Superior temporal gyrus (tissue), 1 donor: ENCODE results near the gene AQP12B.
"Not testable (repeated sequence)": the region's sequence is repeated elsewhere in the genome, so short reads cannot be mapped to it uniquely, and the experiment has no call there.

Experiments used
- DNase-seq: peaks from one replicate; pipeline ENCODE4 v3.0.0-alpha.2; 2016; ENCODE audit errors: extremely low spot score

Gene AQP12B

DNA sequence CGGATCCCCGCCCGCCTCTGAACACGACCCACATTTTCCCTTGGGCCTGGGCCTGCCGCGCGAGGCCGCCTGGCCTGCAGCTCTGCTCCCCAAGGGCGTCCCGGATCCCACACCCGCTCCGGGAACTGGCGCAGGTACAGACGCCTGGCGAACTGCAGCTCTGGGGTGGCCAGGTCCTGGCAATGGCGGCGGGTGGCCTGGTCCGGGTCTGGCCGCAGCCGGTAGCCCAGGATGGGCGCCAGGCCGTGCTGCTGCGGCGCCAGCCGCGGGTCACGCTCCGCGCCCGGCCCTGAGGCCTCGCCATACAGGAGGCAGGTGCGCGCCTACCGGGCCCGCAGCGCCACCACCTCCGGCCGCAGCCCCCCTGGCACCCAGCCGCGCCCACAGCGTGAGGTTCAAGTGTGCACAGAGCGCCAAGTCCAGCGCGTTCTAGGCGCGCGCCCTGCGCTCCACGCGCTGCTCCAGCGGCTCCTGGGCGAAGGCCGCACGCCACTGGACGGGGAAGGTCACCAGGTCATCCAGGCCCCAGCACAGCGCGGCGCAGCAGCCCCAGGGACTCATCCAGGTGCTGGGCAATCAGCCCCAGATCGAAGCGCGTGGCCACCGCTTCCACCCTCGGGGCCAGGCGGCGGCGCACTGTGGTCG, 18.5 kb upstream of the AQP12B start:
- no peak for DNase-seq

DNA sequence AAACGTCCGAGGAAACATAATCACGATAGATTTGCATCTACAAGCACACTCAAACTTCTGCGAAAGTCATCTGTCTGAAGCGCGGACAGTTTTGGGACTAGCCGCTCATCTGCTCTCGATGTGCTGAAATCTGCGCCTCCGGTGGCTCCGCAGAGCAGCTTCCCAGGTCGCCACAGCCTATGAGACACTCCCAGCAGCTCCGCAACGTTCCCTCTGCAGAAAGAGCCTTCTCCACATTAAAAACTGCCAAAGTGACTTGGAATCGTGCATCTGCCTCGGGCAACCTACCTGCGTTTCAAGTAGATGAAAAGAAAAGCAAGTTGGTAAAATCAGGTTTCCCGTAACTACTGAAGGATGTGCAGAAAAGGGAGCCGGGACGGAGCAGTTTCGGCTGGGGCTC, 17.9 kb upstream of the AQP12B start:
- DNase-seq: not testable (repeated sequence)

DNA sequence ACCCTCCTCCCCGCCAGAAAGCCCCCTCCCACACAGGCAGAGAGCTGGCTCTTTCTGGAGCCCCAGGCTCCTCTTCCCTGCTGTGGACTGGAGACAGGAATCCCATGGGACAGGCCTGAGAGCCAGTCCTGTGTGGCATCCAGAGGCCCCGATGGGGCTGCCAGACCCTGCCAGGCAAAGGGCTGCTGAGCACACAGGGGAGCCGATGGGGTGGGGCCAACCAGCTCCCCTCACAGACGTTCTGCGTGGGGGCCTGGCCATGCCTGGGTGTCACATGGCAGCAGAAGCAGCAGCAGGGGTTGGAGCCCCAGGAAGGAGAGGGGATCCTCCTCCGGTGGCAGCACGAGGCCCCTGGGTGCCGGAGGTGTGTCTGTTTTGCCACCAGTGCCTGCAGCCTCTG, 17.1 kb upstream of the AQP12B start:
- DNase-seq: not testable (repeated sequence)

DNA sequence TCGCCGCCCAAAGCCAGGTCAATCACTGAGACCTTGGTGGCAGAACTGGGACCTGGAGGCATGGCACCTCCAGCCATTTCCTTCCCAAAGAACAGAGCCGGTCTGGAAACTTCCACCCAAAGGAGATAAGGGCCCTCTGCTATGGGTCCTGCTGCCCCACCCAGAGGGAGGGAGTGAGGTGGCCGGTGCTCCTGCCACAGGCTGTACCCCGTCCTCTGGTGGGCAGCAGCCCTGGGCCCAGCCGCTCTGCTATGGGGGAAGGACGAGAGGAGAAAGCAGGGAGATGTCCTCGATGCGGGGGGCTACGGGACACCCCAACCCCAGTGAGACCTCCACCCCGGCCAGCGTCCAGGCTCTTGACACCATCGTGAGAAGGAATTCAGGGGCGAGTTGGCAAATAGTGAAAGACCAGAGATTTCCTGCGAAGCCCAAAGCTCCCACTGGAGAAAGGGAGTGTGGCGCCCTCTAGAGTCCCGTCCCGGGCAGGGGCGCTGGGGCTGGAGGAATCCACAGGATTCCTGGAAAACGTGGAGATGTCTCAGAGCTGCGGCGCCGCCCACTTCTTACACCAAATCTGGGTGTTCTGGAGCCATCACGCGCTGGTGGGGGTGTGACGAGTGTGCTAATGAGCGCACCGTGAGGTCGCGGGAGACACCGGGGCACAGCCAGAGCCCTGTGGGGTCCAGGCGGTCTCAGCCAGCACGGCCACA, 16.3 kb upstream of the AQP12B start:
- DNase-seq: not testable (repeated sequence)

DNA sequence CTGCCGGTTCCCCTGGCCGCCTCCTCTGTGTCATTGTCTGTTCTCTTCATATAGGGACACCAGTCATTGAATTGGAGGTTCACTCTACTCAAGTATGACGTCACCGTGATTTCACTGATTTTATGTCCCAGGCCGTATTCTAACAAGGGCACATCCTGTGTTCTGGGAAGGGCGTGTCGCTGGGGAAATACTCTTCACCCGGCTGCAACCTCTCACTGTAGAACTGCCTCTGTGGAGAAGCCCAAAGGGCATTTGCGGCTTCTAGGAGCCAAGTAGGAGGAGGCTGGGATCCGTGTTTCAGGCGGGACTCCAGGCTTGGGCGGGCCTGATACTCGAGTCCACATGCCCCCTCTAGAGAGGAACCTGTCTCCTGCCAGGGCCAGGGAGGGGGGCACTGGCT, 13.8 kb upstream of the AQP12B start:
- DNase-seq: not testable (repeated sequence)

DNA sequence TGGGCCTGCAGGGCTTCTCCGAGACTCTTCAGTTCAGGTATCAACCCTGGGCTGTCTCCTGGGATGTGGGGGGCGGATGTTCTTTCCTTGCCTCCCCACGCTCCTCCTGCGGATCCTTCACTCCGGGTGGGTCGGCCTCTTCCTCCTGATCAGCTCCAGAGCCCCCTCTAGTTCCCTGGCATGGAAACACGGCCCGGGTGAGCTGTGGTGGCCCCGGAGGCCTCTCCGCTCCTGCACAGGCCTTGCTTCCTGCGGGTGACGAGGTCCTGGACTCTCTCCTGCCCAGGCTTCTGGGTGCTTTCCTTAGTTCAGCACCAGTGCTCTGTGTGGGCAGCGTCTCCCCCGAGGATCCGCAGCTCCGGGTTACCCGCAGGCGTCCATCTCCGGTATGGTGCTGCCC, 12.9 kb upstream of the AQP12B start:
- not testable (repeated sequence) for DNase-seq

DNA sequence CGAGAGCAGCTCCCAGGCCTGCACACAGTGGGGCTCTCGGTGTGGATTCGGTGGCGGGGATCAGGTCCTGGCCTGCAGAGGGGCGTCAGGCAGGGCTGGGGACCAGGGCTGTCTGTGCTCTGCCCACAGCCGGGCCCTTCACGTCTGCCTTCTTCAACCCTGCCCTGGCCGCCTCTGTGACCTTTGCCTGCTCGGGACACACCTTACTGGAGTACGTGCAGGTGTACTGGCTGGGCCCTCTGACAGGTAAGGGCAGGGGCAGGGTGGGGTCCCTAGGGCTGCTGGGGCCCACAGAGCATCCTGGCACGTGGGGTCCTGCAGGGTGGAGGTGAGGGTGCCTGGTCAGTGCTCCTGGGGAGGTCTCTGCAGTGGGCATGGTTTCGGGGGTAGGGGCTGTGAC, 11.6 kb upstream of the AQP12B start:
- DNase-seq: not testable (repeated sequence)

DNA sequence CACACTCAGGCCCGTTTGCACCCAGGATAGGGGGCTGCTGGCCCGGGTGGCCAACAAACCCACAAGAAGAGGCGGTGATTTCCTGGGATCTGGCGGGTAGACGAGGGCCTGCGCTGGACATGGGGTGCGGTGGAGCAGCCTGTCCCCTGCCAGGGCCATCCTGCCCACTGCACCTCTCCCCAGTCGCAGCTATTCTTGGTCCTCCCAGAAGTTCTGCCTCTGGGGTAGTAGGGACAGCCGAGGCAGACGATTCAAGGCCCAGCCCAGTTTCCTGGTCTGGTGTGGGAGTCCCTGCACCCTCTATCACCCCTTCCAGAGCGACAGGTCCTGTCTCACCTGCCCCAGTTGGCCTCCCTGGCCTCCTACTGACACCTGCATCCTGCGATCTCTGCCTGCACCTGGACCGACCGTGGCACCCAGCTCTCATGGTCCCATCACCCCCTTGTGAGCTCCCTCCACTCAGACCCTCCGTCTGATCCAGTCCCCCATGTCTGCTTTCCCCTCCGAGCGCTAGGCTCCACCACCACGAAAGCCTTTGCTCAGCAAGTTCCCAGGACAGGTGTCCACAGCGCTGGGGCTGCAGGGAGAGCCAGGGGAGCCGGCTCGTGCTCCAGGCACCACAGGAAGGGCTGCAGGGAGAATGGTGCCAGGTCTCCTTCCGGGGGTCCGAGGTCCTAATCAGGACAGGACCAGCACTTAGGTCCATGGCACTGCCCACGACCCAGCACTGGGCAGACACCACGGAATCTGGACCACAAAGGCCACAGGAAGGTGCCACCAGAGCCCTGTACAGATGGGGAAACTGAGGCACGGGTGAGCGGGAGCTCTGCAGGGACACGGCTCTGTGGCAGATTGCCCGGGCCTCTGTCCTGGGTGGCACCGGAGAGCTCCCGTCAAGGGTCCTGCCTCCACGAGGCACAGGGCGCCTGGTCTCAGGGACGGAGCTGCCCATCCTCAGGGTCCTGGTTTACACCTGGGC, 10.2 kb upstream of the AQP12B start:
- not testable (repeated sequence) for DNase-seq

DNA sequence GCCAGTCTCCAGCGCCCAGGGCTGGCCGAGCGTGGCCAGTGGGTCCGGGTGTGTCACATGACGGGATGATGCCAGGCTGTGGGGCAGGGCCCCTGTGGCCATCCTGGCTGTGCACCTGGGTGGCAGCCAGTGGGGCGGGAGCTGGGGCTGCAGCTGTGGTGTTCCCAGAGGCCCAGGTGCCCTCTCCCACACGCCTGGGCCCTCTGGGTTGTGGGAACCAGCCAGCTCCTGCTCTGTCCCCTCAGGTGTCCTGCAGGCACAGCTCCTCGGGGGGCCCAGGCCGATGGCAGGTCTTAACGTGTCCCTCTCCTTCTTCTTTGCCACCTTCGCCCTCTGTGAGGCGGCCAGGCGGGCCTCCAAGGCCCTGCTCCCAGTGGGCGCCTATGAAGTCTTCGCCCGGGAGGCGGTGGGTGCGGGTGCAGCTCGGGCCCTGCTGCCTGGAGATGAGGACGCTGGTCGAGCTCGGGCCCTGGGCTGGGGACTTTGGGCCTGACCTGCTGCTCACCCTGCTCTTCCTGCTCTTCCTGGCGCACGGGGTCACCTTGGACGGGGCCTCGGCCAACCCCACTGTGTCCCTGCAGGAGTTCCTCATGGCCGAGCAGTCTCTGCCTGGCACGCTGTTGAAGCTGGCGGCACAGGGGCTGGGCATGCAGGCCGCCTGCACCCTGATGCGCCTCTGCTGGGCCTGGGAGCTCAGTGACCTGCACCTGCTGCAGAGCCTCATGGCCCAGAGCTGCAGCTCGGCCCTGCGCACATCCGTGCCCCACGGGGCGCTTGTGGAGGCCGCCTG, 9.1 kb upstream of the AQP12B start, which contains the start of gene AQP12A:
Gene AQP12A (plus strand): TSS at position 236 of the 790 bp plus-strand sequence. CDS start 48 bp downstream, at position 284.
- not testable (repeated sequence) for DNase-seq

DNA sequence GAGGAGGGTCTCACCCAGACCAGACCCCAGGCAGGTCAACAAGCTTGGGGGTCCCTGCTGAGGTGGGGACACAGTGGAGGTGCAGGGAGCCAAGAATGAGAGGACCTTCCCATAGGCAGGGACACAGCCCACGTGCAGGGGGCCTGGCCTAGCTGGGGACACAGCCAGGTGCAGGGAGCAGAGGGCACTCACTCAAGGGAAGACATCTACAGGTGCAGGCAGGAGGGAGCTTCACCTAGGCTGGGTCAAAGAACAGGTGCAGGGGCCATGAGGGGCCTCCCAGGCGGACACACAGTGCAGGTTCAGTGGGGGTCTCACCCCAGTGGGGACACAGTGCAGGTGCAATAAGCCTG, 8.4 kb upstream of the AQP12B start:
- DNase-seq: not testable (repeated sequence)

DNA sequence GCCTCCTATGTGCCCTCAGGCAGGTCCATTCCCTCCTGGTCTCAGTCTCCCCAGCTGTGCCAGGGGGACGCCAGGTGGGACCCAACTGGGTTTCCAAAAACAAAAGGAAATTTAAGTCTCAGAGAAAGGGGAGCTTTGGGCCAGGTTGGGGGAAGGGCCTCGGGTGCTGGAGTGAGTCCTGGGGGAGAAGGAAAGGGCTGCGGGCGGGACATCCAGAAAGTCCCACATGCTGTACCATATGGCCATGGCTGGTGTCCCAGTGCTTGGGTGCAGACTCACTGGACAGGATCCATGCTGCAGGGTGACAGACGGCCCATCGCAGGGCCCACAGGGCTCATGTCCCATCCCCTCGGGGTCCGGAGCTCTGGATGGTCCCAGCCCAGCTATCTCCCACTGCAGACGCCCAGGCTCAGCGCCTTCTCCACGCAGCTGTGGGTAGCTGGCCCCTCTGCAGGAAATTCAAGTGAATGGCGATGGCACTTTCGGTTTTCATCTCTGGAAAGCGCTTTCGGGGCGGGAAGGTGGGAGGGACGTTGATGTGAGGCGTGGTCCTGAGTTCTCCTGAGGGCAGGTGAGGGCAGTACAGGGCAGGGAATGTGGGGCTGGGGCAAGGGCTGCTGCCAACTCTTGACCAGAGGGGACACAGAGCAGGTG, 7.9 kb upstream of the AQP12B start:
- not testable (repeated sequence) for DNase-seq

DNA sequence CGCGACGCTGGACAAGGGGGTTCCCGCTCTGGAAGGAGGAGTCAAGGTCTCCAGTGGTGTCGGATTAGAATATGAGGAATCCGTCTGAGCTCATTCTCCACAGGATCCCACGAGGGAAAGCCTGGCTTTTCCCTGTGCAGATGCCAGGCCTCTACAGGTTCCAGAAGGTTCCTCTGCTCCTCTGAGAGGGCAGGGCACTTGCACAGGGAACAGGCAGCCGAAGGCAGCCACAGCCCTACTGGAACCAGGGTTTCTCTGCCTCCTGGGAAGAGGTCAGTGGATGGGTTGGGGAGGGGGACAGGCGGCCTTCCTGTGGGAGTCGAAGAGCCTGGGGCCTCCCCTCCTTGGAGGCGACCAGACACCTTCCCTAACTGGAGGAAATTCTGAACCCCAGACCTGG, 7.3 kb upstream of the AQP12B start:
- DNase-seq: no peak

DNA sequence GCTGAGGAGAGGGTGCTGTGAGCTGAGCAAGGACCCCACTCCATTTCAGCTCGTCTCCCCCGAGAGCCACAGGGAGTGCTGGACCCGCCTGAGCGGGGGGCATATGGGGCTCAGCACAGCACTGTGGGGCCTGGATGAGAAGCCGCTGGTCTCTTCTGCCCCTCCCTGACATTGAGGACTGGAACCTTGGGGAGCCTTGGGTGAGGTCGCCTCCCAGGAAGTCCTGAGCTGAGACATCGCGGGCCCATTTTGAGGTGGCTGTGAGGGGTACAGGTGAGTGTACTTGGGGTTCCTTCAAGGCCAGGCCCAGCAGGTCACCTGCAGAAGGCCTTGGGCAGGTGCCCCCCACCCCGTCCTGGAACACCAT, 5.9 kb upstream of the AQP12B start:
- no peak for DNase-seq

DNA sequence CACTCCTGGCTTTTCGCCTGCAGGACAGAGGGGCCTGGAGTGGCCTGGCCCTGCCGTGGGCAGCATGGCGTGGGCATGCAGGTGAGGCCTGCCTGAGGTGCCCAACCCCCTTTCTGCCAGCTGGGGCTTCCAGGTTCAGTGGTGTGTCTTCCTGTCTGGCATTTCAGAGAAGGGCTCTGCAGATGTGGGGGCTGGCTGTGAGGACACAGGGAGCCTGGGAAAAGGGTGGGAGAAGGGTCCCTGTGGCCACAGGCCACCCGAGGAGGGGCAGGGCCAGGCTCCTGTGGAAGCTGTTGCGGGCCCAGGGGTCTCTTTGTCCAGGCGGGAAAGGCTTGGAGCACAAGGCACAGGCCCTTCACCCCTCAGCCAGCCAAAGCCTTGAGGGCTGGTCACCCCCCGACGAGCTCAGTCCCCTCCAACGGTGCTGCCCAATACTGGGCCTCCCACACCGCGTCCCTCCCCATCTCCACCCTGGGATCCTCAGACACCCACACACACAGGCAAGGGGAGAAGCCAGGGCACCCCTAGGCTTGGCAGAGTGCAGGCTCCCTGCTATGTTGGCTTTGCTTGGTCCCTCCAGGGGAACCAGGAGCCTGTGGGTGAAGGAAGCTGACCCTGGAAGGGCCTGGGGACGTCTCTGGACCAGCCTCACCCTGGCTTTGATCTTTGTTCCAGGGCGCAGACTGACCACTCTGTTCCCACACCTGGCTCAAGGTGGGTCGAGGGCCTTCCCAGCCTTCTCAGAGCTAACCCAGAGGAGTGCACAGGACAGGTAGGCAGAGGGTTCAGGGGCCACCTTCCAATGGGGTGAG, 5.3 kb upstream of the AQP12B start:
- no peak for DNase-seq

DNA sequence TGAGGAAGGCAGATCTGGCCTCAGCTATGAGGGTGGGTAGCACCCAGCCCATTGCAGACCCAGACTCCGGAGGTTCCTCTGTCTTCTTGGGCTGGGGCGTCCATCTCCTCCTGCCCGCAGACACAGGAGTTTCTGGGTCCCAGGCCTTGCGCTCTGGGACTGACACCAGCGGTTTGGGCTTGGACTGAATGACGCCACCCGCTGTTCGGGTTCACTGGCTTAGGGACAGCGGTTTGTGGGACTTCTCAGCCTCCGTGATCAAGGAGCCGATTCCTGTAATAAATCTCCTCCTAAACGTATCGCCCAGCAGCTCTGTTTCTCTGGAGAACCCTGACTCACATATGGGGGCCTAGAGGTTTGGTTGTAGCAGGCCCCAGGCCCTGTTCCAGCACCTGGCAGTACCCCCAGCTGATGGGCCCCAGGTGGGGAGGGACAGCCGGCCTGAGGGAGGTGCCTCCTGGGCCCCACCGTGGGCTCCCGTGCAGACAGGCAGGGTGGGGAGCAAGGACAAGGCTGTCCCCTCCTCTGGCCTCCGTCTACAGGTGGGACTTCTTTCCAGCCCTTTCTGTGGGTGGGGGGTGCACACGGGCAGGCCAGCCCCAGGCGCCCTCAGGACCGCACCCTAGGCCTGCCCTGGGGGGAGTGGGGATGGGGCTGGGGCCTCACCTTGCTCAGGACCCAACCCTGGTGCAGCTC, 4.5 kb upstream of the AQP12B start:
- no peak for DNase-seq

DNA sequence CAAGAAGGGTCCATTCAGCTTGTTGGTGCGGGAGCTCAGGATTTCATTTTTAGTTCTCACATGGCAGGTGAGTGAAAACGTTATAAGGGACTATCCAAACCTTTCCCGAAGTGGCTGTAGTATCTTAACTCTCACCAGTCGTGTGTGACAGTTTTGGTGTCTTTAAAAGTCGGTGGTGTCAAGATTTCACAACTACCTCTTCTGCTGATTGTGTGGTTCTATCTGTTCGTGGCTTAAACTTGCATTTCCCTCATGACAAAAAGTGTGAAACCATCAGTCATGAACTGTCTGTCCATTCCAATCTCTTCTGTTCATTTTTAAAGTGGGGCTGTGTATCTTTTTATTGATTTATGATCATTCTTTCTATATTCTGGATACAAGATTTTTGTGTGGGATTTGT, 3.8 kb upstream of the AQP12B start:
- no peak for DNase-seq

DNA sequence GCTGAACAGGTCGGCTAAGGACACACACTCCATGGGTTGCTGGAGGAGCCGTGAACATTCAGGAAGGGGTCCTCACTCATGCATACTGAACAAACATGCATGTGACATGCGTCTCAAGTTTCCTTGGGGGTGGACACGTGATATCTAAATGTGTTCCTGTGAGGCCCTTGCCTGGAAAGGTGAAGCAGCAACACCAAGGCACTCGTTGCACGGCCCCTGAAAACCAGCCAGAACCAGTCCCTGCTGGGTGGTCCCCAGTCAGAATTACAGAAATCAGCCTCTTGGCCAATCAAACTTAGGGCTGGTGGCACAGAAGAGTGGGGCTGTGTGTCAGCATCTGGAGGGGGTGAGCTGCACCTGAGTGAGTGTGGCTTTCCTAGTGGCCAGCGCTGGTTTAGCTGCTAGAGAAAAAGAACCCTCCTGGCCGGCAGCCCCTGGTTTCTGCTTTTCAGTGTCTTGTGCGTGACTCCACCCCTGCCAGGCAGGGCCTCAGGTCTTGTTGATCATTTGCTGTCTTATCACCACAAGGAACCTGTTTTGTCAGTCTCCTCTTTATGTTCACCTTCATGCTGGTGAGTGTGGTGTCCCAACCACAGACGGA, 3.2 kb upstream of the AQP12B start:
- no peak for DNase-seq

DNA sequence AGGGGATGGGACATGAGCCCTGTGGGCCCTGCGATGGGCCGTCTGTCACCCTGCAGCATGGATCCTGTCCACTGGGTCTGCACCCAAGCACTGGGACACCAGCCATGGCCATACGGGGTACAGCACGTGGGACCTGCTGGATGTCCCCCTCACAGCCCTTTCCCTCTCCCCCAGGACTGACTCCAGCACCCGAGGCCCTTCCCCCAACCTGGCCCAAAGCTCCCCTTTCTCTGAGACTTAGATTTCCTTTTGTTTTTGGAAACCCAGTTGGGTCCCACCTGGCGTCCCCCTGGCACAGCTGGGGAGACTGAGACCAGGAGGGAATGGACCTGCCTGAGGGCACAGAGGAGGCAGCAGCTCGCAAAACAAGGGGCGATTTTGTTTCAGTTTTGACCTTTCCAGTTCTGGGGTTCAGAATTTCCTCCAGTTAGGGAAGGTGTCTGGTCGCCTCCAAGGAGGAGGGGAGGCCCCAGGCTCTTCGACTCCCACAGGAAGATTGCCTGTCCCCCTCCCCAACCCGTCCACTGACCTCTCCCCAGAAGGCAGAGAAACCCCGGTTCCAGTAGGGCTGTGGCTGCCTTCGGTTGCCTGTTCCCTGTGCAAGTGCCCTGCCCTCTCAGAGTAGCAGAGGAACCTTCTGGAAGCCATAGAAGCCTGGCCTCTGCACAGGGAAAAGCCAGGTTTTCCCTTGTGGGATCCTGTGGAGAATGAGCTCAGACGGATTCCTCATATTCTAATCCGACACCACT, 1.5 kb upstream of the AQP12B start:
- DNase-seq: not testable (repeated sequence)
